DMS79 (cell line): ENCODE data around the gene LRP1B.

Source experiments
- DNase-seq: peaks from one replicate; lab custom pipeline; 2025; lab: John Stamatoyannopoulos, UW

Gene LRP1B

DNA sequence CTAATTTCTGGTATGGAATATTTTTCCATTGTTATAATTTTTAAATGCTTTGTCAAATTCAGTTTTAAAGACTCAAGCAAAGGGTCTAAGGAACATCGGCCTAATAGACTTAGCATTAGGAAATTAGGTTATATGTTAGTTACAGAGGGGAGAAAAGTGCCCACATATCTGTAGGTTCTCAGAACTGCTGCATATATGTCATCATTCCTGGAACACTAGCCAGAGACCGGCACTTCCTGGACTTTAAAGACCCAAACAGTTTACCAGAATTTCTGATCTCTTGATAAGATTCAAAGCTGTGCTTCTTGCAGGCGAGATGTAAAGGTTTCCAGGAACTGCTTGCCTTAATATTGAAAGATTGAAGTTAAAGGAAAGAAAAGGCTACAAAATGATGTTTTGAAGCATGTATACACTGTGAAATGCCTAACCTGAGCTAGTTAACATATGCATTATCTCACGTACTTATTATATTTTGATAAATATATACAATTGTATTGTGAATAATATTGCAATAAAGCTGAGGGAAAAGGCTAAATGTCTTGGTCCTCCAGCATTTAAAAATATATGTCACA, 993.6 kb downstream of the LRP1B start:
- DNase-seq, result no peak

DNA sequence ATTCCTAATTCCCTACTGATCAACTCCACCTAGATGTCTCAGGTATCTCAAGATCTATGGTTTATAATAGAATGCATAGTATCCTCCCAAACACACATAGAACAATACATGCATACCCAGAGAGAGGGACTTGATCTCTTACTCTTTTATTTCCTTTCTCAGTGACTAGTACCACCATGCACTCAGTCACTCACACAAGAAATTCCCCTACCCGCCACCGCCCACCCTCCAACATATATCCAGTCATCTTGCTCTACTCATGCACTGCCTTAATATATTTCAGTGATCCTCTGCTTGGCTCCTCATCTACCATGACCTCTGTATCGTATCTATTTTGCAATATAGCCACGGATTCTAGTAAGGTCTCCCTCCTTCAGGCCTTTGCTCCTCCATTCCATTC, 996.9 kb downstream of the LRP1B start:
- no peak for DNase-seq

DNA sequence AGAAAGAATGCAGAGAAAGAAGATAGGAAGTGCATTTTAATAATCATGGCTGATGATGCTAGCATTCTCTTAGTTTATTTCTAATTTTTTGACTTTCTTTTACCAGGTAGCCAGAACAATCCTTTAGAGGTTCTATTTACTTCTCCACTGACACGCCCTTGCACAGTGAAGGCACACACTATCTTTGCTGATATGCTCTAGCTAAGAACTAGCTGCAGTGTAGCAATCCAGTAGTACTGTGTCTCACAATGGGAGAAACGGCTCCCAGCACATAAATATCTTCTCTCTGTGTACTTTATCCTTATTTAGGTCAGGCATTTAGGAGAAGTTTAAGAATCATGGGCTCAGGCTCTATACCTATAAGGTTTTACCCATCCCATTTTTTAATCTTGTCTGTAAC, 1005.4 kb downstream of the LRP1B start:
- no peak for DNase-seq

DNA sequence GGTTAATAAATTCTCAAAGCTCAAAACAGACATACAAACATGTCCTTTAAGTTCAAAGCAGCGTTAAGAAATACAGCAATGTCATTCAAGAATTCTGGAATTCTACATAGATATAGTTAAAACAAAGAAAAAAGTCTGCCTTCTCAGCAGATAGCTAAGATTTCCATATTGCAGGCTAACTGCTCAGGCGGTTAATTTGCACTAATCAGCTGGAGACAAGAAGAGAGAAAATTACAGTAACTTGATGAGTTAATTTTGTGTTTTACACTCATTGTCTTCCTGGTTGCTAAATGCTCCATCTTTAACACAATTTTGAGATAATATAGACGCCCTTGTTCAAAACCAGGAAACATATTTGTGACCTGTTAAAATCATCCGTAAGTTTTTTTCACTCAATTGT, 1012.0 kb downstream of the LRP1B start:
- DNase-seq, result no peak

DNA sequence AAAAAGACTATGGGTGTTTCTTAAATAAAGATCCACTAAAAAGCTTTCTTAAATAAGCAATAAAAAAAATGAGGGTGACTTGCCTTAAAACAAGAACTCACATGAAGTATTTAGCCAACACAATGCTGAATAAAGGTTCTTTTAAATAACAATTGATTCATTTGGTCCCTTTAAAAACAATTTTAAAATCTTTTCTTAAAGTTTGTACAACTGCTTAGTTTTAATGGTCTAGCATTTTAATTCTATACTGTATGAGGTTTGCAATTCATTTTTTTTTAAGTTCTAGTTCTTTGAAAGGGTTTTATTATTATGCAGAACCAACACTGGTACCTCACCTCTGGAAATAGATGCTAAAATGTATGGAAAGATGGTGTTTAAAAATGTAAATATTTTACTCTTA, 1017.5 kb downstream of the LRP1B start:
- DNase-seq, result no peak

DNA sequence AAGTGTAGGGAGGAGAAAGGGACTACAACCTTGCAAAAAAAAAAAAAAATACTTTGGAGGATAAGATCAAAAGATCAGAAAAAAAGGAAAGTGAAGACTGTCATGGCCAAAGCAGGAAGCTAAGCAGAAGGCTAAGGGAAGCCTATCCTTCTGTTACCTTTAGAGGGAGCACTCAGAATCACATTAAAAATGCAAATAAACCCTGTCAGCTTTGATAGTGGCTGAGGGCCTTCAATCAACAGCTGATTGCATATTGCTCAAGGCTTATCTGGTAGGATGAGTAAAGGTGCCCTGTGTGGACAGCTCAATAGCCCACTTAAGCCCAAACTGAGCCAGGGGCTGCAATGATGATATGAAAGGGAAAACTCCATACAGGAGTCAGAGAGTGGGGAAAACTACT, 1021.2 kb downstream of the LRP1B start:
- no peak for DNase-seq

DNA sequence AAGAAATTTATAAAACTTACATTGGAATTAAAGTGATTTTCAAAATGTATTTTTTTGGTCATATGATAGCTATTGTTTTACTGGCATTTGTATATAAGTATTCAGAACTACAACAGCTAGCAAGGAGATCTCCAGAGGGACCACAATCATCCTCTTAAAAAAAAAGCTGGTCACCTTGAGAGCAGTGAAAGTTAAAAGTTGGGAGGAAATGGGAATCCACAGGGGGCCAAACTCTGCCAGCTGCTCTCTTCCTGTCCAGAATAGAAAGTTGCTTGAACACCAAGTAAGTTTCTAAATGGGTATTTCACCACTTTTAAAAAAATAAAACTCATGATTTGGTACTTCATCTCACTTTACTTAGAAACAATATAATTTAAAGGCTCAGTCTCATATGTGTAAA, 1025.1 kb downstream of the LRP1B start:
- DNase-seq, result no peak

DNA sequence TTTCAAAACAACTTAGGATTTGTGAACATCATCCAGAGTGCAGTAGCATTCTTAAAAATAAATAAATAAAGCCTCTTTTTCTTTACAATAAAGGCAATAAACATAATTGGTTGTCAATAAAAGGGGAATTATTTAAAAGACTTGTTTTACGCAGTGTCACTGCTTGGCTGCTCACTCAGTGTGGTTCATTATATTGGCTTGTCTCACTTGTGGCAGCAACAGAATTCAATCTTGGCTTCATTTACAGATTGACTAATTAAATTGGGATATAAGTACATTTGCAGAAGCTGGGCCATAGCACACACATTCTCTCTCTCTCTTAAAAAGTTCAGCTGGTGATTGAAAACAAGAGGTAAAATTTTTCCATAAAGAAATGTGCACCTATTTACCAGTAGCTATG, 1027.6 kb downstream of the LRP1B start:
- no peak for DNase-seq

DNA sequence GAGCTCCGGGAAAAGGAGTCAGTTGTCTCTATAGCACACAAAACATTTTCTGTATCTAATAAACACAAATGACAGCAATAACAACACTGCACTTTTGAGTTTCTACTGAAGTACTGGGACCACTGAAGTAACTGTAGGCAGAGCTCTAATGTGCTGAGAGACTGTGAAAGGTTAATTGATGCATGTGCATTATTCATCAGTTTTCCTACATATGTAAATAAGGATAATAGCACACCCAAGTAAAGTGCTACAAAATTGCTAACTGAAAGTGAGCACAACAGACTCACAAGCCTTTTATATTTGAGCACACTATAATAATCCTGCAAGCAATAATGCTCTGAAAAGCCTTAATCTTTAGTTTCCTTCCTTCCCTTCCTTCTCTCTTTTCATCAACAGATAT, 1051.6 kb downstream of the LRP1B start:
- no peak for DNase-seq

DNA sequence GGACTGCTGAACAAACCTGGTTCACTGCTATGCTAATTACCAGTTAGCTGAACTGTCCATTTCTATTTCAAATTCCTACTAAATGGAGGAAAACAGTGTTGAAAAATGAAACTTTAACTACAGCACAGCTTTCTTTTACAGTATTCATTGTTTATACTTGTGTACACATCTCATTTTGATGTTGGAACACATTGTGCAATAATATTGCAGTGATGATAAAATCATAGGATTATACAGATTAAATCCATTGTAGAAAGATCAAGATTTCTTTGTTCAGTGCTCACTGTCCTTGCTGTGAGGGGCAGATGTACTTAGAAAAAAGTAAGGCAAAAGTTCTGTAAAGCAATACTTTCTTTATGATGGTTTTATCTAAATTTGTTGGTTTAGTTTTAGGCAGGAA, 1055.1 kb downstream of the LRP1B start:
- DNase-seq, result no peak

DNA sequence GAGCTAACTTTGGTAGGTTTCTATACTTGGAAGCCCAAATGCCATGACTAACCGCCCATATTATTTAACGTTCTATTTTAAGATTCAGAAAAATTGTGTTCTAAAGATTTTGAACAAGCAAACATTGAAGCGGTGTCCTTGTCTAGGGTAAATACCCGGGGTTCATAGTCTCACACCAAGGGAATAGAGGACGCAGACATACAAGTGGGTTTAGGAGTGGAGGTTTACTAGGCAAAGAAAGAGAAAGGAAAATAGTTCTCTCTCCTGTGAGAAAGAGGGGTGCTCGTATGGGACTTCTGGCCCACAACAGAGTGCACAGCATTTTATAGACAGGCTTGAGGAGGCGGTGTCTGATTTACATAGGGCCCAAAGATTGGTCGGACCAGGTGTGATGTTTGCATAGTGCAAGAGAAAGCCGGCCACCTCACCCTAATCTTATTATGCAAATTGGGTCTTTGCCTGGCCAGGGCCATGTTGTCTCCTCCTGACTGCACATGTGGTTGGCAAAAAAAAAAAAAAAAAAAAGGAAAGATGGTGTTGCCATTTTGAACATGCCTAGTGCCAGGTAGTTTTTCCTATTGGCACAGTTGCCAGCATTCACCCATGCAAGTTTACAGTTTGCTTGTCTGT, 1062.6 kb downstream of the LRP1B start:
- DNase-seq, result no peak

DNA sequence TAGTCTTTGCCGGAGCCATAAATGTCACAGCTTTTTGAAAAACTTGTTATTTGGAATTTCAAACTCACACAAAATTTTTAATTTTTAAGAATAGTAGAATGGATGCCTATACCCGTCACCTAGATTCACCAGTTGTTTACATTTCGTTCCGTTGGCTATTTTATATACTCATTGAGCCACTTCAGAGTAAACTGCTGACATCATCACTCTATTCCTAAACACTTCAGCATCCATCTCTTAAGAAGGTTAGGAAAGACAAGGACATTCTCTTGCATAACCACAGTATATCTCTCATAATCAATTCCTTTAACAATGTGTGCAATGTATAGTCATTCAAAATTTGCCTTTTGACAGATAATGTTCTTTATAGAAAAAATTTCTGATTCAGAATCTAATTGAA, 1065.8 kb downstream of the LRP1B start:
- DNase-seq, result no peak

DNA sequence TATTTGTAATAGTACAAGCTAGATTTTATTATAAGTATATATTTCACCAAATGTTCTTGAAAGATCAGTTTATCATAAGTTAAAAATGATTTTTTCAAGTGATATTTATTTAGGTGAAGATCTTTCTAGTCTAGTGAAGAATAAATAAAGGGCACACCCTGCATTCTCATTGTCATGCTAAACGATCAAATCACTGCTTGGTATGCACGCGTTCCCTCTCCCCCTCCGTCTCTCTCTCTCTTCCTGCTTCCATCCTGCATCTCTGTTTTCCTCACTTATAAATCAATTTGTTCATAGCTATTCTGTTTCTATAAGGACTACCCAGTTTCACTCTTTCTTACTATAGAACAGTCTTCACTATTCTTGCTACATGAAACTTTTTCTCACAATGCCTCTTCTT, 1067.4 kb downstream of the LRP1B start:
- no peak for DNase-seq

DNA sequence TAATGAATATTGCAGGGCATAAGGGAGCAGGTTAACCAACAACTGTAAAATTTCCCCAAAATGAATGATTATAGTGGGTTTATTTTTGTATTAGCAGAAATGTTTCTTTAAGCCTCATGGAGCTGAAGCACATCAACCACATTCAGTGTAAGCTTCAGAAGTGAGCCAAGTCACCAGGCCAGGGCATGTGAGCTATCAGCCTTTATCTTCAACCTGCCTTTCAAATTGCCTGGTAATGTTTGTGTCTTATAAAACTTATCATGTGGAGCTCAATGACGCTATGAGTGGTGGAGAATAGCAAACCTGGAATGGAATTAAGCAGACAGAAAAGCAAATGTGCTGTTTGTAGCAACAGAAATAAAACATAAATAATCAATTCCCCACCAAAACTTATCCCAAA, 1068.4 kb downstream of the LRP1B start:
- DNase-seq, result no peak

DNA sequence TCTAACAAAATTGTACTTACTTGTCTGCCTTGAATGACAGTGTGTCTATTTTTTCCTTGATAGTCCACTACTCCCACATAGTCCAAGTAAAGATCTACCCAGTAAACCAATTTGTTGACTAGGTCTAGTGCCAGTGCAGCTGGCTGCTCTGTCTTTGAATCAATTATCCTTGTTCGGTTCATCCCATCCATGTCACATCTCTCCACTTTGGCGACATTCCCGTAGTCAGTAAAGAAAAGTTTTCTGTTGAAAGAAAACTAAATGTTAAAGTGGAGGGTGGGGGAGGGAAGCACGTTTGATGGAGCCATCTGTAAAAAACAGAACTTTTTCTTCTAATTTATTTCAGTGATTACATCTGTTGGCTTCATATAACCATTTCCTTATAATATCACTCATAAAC, 1068.8 kb downstream of the LRP1B start:
- DNase-seq, result no peak

DNA sequence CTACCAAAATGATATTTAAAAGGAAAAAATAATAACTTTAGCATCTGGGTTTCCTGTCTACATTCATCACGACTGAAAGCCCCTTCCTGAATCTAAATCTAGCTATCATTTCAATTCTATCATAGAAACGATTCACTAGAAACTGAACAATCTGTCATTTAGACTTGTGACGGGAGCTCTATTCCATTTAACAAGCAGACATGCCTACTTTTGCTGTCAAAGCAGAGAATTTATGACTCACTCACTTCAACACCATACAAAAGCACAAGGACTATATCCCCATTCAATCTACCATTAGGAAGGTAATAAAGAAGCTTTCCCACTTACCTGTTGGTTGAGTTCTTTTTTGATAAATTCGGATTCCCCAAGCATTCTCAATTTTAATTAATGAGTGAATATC, 1072.3 kb downstream of the LRP1B start:
- no peak for DNase-seq

DNA sequence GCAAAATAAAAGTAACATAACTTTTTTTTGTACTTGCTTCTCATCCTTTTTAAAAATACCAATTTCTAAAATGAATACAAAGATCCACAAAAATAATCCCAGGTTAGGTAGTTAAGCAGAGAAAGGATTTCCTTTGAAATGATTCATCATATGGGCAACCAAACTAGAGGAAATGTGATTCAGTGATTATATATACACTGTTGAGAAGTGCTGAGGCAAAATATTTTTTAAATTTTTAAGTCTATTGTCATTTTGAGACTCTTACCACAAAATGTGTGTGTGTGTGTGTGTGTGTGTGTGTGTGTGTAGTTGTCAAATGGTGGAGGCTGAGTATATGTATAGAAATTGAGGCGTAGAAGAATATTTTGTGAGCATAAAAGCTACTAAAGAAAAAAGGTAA, 1075.3 kb downstream of the LRP1B start:
- no peak for DNase-seq

DNA sequence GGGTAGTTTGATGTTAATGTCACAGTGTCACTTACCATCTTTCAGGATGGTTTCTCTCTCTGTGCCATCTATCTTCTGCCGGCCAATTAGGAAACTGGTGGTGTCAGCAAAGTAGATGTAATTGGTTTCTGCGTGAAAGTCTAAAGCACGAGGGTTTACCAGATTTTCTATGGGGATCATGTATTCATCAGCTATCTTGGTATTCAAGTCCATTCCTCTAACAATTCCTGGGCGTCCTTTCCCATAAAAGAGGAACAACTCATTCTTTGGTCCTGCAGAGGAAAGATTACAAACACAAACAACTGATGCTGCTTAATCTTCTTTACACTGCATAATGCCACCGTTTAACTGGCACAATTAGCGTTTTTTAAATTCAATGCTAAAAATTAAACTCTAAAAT, 1081.9 kb downstream of the LRP1B start:
- DNase-seq, result no peak

DNA sequence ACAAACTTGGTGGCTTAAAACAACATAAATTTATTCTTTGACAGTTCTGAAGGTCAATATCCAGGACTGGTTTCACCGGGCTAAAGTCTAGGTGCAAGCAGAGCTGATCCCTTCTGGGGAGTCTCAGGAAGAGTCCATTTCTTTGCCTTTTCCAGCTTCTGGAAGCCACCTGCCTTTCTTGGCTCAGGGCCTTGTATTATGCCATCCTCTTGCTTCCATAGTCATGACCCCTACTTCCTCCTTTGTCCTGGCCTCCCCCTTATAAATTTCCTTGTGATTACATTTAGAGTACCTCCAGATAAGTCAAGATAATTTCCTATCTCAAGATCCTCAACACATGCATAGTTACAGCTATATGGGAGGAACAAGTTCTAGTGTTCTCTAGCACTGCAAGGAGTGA, 1089.5 kb downstream of the LRP1B start:
- no peak for DNase-seq

DNA sequence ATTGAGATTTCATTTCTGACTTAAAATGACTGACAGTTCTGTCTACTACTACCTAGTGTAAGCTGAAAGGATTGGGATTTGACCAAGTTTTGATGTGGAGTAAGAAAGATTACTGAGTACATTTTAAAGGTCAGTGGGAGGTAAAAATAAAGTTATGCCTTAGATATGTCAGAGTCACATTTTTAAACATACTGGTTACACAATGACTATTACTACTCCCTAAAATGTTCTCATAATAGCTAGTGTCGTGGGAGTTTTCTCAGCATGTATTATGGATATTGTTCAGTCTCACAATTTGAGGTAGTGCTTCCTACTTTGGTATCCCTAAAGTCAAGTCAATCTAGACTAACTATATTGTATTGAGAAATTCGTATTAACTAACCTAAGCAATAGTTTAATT, 1092.5 kb downstream of the LRP1B start:
- no peak for DNase-seq

DNA sequence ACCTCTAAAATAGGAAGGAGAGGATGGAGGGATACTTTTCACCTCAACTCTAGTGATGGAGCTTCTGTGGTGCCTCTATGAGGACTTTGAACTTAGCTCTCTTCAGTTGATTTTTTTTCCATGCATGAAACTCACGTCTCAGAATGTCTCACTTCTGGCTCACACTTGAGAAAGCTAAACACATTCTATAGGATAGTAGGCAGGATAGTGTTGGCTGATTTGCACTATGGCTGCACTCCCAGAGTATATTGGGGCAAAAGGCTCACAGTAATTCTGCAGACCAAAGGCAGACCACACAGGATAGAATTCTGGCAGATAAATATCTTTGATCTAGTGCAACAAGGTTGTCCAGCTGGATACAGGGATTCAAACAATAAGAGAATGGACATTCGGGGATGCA, 1093.5 kb downstream of the LRP1B start:
- DNase-seq, result no peak

DNA sequence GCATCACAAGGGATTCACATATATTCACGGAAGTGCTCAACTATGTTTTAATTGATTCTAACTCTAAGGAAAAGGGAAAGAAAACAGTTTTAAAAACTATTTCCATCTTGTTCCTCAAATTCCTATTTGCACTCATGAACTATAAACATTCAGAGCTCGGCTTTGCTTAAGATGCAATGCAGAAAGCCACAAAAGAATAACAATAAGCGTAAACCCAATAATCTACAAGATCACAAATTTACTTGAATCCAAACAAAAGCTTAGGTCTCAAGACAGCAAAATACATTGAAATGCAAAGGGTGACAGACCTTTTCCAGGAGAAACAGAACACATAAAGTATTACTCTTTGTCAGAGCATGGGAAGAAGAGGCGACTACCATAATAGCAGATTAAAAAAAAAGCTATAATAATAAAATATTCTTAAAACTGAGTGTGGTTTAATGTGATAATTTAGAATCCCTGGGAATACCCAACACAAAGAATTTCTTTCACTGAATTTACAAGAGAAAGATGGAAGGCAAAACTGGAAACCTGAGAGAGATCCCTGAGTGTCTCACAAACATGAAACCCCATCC, 1094.9 kb downstream of the LRP1B start:
- no peak for DNase-seq

DNA sequence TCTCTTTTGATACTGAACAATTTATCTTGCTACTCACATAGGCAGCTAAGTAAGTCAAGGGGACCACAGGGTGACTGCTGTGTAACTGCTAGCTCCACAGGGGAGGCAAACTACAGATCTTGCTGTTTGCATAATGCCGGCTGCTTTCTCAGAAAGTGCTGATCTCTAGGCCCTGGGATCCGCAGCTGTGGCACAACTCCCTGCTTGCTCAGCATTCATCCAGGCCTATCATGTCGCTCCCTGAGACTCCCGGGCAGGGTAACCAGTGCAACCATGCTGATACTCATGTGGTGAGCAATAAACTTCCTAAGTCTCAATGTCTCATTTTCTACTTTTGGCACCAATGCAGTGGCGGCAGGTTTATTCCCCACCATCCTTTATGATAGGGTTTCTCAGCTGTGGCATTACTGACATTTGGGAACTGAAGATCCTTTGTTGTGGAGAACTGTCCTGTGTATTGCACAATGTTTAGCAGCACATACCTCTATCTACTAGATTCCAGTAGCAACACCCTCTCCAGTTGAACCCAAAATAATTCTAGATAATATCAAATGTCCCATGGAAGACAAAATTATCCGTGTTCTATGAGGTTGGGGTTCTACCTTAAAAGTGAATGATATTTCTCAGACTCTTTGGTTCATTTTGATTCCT, 1101.3 kb downstream of the LRP1B start:
- no peak for DNase-seq

DNA sequence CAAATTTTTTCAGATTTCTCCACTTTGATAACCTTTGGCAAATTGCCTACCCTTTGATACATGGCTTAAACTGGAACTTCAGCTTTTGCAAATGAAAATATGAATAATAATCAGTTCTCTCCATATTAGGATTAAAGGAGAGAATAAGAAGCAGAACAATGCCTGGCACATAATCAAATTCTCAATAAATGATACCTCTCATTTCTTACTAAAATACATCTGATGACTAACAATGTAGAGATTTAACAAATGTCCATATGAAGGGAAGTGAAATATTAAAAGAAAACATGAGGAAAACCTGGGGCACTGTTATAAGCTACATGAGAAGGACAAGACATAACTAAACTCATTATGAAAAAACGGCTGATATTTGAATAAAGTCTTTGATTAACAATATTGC, 1103.6 kb downstream of the LRP1B start:
- DNase-seq, result no peak
